ENCODE measurements around the gene TNNT1. TPM values are rescaled to one million over a fixed set of nuclear protein-coding genes. Genes with fewer than 3 reads are reported as not detected.

The TNNT1 gene
- total RNA-seq, 4 donors from 2014 or later, result not detected

- TF ChIP-seq CTCF (IDR thresholded peaks at IDR 0.05) (no peak), POLR2A (IDR thresholded peaks at IDR 0.05) (no peak)
- peaks cover 0 to 19% (median 15%) of the 10 kb centered on the region in 4 donors for H3K4me1 ChIP-seq
- H3K36me3 ChIP-seq, result no peaks in the 10 kb centered on the region
- H3K27me3 ChIP-seq, result peaks cover 0 to 32% of the 10 kb centered on the region in 2 donors
- H3K9me3 ChIP-seq, result peaks cover 0 to 4% (median 0%) of the 10 kb centered on the region in 4 donors
- DNase-seq, result no peak
- H3K4me3 ChIP-seq, result no peak overlapping the region
- no peak overlapping the region for H3K27ac ChIP-seq
Observed at GRCh38 chr19:55176076-55176475, 27.1 kb upstream of the TNNT1 start.

- peaks cover 0 to 4% (median 0%) of the 10 kb centered on the region in 4 donors for H3K9me3 ChIP-seq
- no peak for TF ChIP-seq POLR2A (IDR thresholded peaks at IDR 0.05)
- TF ChIP-seq CTCF (IDR thresholded peaks at IDR 0.05), result no peak
- H3K4me3 ChIP-seq, result no peak overlapping the region
- peaks cover 0 to 32% of the 10 kb centered on the region in 2 donors for H3K27me3 ChIP-seq
- no peak overlapping the region for H3K27ac ChIP-seq
- H3K4me1 ChIP-seq, result peaks cover 0 to 17% (median 15%) of the 10 kb centered on the region in 4 donors
- DNase-seq, result no peak
- no peaks in the 10 kb centered on the region for H3K36me3 ChIP-seq
Observed at GRCh38 chr19:55175117-55175867, 26.3 kb upstream of the TNNT1 start.

- Histone ChIP-seq H3K27ac (no peak overlapping the region), H3K9me3 (peaks cover 0 to 4% (median 0%) of the 10 kb centered on the region in 4 donors), H3K4me1 (peaks cover 0 to 11% (median 9%) of the 10 kb centered on the region in 4 donors), H3K27me3 (peaks cover 0 to 32% of the 10 kb centered on the region in 2 donors), H3K4me3 (no peak overlapping the region), H3K36me3 (no peaks in the 10 kb centered on the region)
- DNase-seq, result no peak
- no peak for TF ChIP-seq CTCF (IDR thresholded peaks at IDR 0.05)
- no peak for TF ChIP-seq POLR2A (IDR thresholded peaks at IDR 0.05)
Observed at GRCh38 chr19:55174425-55175116, 25.6 kb upstream of the TNNT1 start.

- Histone ChIP-seq H3K27me3 (peaks cover 0 to 32% of the 10 kb centered on the region in 2 donors), H3K4me1 (peaks cover 0 to 9% (median 2%) of the 10 kb centered on the region in 4 donors), H3K36me3 (no peaks in the 10 kb centered on the region), H3K9me3 (peaks cover 0 to 4% (median 0%) of the 10 kb centered on the region in 4 donors), H3K4me3 (peak overlapping the region; percentile 0 to 47 (median 29)), H3K27ac (peak overlapping the region in 1 of 4 donors; percentile 57)
- peak in 2 of 3 donors; percentile 63 to 74 for DNase-seq
- TF ChIP-seq CTCF (IDR thresholded peaks at IDR 0.05), result no peak
- no peak for TF ChIP-seq POLR2A (IDR thresholded peaks at IDR 0.05)
Observed at GRCh38 chr19:55173714-55174409, 24.9 kb upstream of the TNNT1 start.

GRCh38 chr19:55173186-55173713, 24.2 kb upstream of the TNNT1 start:
- peak overlapping the region in 1 of 4 donors; percentile 57 for H3K27ac ChIP-seq
- TF ChIP-seq CTCF (IDR thresholded peaks at IDR 0.05) (no peak), POLR2A (IDR thresholded peaks at IDR 0.05) (no peak)
- peaks cover 0 to 9% (median 0%) of the 10 kb centered on the region in 4 donors for H3K4me1 ChIP-seq
- peak overlapping the region; percentile 0 to 47 (median 29) for H3K4me3 ChIP-seq
- no peak for DNase-seq
- peaks cover 0 to 4% (median 0%) of the 10 kb centered on the region in 4 donors for H3K9me3 ChIP-seq
- H3K36me3 ChIP-seq, result no peaks in the 10 kb centered on the region
- H3K27me3 ChIP-seq, result peaks cover 0 to 33% of the 10 kb centered on the region in 2 donors

Data from Peyer's patch (tissue), 4 donors.